ENCODE data around the gene LETMD1.
"Not testable (repeated sequence)": the region's sequence is repeated elsewhere in the genome, so short reads cannot be mapped to it uniquely, and the experiment has no call there.

Gene LETMD1

GRCh38 chr12:51071663-51072062, 23.5 kb downstream of the LETMD1 start:
- H3K27me3 ChIP-seq (ENCODE audit: insufficient read depth, poor library complexity, severe bottlenecking) = no peaks in the 10 kb centered on the region
- H3K27ac ChIP-seq (replicated peaks) = no peak overlapping the region
- H3K4me3 ChIP-seq (replicated peaks; ENCODE audit: insufficient read depth, low read length) = no peak overlapping the region
- TF ChIP-seq SPI1 (IDR thresholded peaks at IDR 0.05; ENCODE audit: borderline replicate concordance, low read depth) (no peak), CTCF (IDR thresholded peaks at IDR 0.05; ENCODE audit: insufficient read depth, low read length) (no peak), POLR2AphosphoS5 (IDR thresholded peaks at IDR 0.05; ENCODE audit: low read depth) (no peak), GABPA (IDR thresholded peaks at IDR 0.05; ENCODE audit: low read depth) (no peak), REST (IDR thresholded peaks at IDR 0.05; ENCODE audit: insufficient replicate concordance, low read depth) (no peak)
- no peak for DNase-seq (ENCODE audit: low read depth in 1 of 2, low spot score in 1 of 2)

GRCh38 chr12:51075390-51075789, 27.3 kb downstream of the LETMD1 start:
- H3K4me3 ChIP-seq (replicated peaks; ENCODE audit: insufficient read depth, low read length) = no peak overlapping the region
- no peak overlapping the region for H3K27ac ChIP-seq (replicated peaks)
- DNase-seq (ENCODE audit: low read depth in 1 of 2, low spot score in 1 of 2) = no peak
- no peak for TF ChIP-seq GABPA (IDR thresholded peaks at IDR 0.05; ENCODE audit: low read depth)
- H3K27me3 ChIP-seq (ENCODE audit: insufficient read depth, poor library complexity, severe bottlenecking) = no peaks in the 10 kb centered on the region

GRCh38 chr12:51076236-51076930, 28.3 kb downstream of the LETMD1 start:
- Histone ChIP-seq H3K27ac (replicated peaks) (no peak overlapping the region), H3K4me3 (replicated peaks; ENCODE audit: insufficient read depth, low read length) (no peak overlapping the region), H3K27me3 (ENCODE audit: insufficient read depth, poor library complexity, severe bottlenecking) (no peaks in the 10 kb centered on the region)
- peak in 1 of 2 experiments; percentile 26 for DNase-seq (ENCODE audit: low read depth in 1 of 2, low spot score in 1 of 2)
- TF ChIP-seq CTCF (IDR thresholded peaks at IDR 0.05; ENCODE audit: insufficient read depth, low read length) = no peak

GRCh38 chr12:51077930-51078329, 29.8 kb downstream of the LETMD1 start:
- Histone ChIP-seq H3K27me3 (ENCODE audit: insufficient read depth, poor library complexity, severe bottlenecking) (no peaks in the 10 kb centered on the region), H3K27ac (replicated peaks) (no peak overlapping the region), H3K4me3 (replicated peaks; ENCODE audit: insufficient read depth, low read length) (no peak overlapping the region)
- no peak for DNase-seq (ENCODE audit: low read depth in 1 of 2, low spot score in 1 of 2)
- TF ChIP-seq GABPA (IDR thresholded peaks at IDR 0.05; ENCODE audit: low read depth) = no peak
- TF ChIP-seq POLR2AphosphoS5 (IDR thresholded peaks at IDR 0.05; ENCODE audit: low read depth) = no peak
- TF ChIP-seq CTCF (IDR thresholded peaks at IDR 0.05; ENCODE audit: insufficient read depth, low read length) = no peak
- TF ChIP-seq REST (IDR thresholded peaks at IDR 0.05; ENCODE audit: insufficient replicate concordance, low read depth) = no peak
- TF ChIP-seq SPI1 (IDR thresholded peaks at IDR 0.05; ENCODE audit: borderline replicate concordance, low read depth) = no peak

GRCh38 chr12:51078346-51078745, 30.2 kb downstream of the LETMD1 start:
- DNase-seq (ENCODE audit: low read depth in 1 of 2, low spot score in 1 of 2); H3K4me3 ChIP-seq (replicated peaks; ENCODE audit: insufficient read depth, low read length); H3K27ac ChIP-seq (replicated peaks); H3K27me3 ChIP-seq (ENCODE audit: insufficient read depth, poor library complexity, severe bottlenecking): not testable (repeated sequence)

- H3K4me3 ChIP-seq (replicated peaks; ENCODE audit: insufficient read depth, low read length); DNase-seq (ENCODE audit: low read depth in 1 of 2, low spot score in 1 of 2); H3K27me3 ChIP-seq (ENCODE audit: insufficient read depth, poor library complexity, severe bottlenecking); H3K27ac ChIP-seq (replicated peaks): not testable (repeated sequence)
Observed at GRCh38 chr12:51078866-51079265, 30.7 kb downstream of the LETMD1 start.

Measured in HL-60 (cell line).